HepG2 (cell line): ENCODE results near the gene SUV39H2. TPM values are rescaled to one million over a fixed set of nuclear protein-coding genes. Genes with fewer than 3 reads are reported as not detected.

Experiments
- ATAC-seq: fragments of 200-7000 bp; cut with Tn5 transposase; 3 replicates; pipeline ENCODE4 v1.9.1; 2020; ENCODE audit warnings: mild to moderate bottlenecking, moderate library complexity
- BruUV-seq: library from RNA; stranded (reverse); fragments of 400-500 nt; replicated peaks from 2 replicates; lab custom pipeline; 2021; lab: Mats Ljungman, UMichigan
- CTCF ChIA-PET: fragments of 300-600 bp; formaldehyde crosslinking; extraction: SDS; loops from one replicate; lab custom pipeline; 2021; ENCODE audit warnings: low total read pairs, inconsistent platforms, low intra/inter-chr PET ratio; lab: Yijun Ruan, JAX
- POLR2A ChIA-PET: fragments of 350-600 bp; sonication (Branson Sonifier 250); formaldehyde crosslinking; loops from one replicate; lab custom pipeline; 2020; ENCODE audit warnings: antibody characterized with exemption, inconsistent platforms; lab: Yijun Ruan, JAX
- DNase-seq: peaks from one replicate; pipeline ENCODE4 v3.0.0-alpha.2; 2015; ENCODE audit warnings: low spot score
- FAIRE-seq: peaks from 3 replicates; lab custom pipeline; 2011; peaks lifted over from hg19 to GRCh38; lab: Jason Lieb, UNC
- H2AFZ ChIP-seq: one replicate; pipeline ENCODE4 v1.6.1; 2011; ENCODE audit warnings: low read length, inconsistent platforms
- H3K27ac ChIP-seq: fragments of 300-600 bp; 3 replicates; pipeline ENCODE4 v1.8.0; 2011; ENCODE audit warnings: mixed run types, mild to moderate bottlenecking, mixed read lengths, low read length, inconsistent platforms; ENCODE audit not compliant: insufficient read depth; ENCODE audit errors: extremely low read length
- H3K27me3 ChIP-seq, 2 experiments: fragments of 200-600 bp in 1 of 2; 2 replicates in 1 of 2; 3 replicates in 1 of 2; pipeline versions ENCODE4 v1.6.0 to v1.8.0; 2011; ENCODE audit warnings: low read length in 2 of 2, mild to moderate bottlenecking in 2 of 2, moderate library complexity in 2 of 2, inconsistent platforms in 1 of 2; ENCODE audit not compliant: insufficient read depth in 2 of 2, control insufficient read depth in 1 of 2
- H3K36me3 ChIP-seq, 2 experiments: fragments of 200-600 bp in 1 of 2; replicated peaks in 1 of 2; 2 replicates in 1 of 2; 3 replicates in 1 of 2; pipeline versions ENCODE4 v1.5.1 to v1.8.0; 2011; ENCODE audit warnings: low read length in 2 of 2, inconsistent platforms in 1 of 2; ENCODE audit not compliant: insufficient read depth in 2 of 2, control insufficient read depth in 1 of 2
- H3K4me1 ChIP-seq: 2 replicates; pipeline ENCODE4 v1.5.1; 2012; ENCODE audit warnings: low read length, inconsistent platforms; ENCODE audit not compliant: insufficient read depth
- H3K4me2 ChIP-seq: 2 replicates; pipeline ENCODE4 v1.6.0; 2011; ENCODE audit warnings: low read depth, low read length, inconsistent platforms
- H3K4me3 ChIP-seq, 3 experiments: fragments of 200-600 bp in 1 of 3; sonication (generic), shearing (Covaris generic) in 1 of 3; replicated peaks in 1 of 3; 2 replicates each; pipeline ENCODE4 v1.5.1; 2011 to 2016; ENCODE audit warnings: low read length in 3 of 3, inconsistent platforms in 2 of 3, low read depth in 2 of 3, mild to moderate bottlenecking in 2 of 3, control low read depth in 1 of 3, mixed read lengths in 1 of 3; ENCODE audit not compliant: insufficient read depth in 1 of 3
- H3K79me2 ChIP-seq: one replicate; pipeline ENCODE4 v1.6.1; 2011; ENCODE audit warnings: low read length, inconsistent platforms; ENCODE audit not compliant: insufficient read depth
- H3K9ac ChIP-seq: 2 replicates; pipeline ENCODE4 v1.6.0; 2011; ENCODE audit warnings: mild to moderate bottlenecking, low read depth, low read length, inconsistent platforms; ENCODE audit not compliant: insufficient read depth
- H3K9me3 ChIP-seq: 2 replicates; pipeline ENCODE4 v1.5.1; 2012; ENCODE audit warnings: mild to moderate bottlenecking, low read length
- H4K20me1 ChIP-seq: 2 replicates; pipeline ENCODE4 v1.6.0; 2011; ENCODE audit warnings: inconsistent platforms, mild to moderate bottlenecking, low read length, moderate library complexity; ENCODE audit not compliant: insufficient read depth
- KAT7 ChIP-seq: IDR thresholded peaks from 2 replicates; pipeline ENCODE4 v1.6.1; 2018; ENCODE audit warnings: borderline replicate concordance, missing compliant biosample characterization
- MIER2 ChIP-seq: IDR thresholded peaks from 2 replicates; pipeline ENCODE4 v1.6.1; 2016; ENCODE audit warnings: missing biosample characterization, missing genetic modification reagents
- ONECUT2 ChIP-seq: sonication (generic); formaldehyde crosslinking; IDR thresholded peaks from 2 replicates; pipeline ENCODE4 v1.4.0; 2020; ENCODE audit warnings: missing genetic modification reagents
- SAP130 ChIP-seq: IDR thresholded peaks from 2 replicates; pipeline ENCODE4 v1.6.1; 2016; ENCODE audit warnings: low read depth
- WGBS: methylation state at CpG from one replicate; pipeline ENCODE4 v1.1.6; 2017; ENCODE audit warnings: low lambda C conversion rate; 5-methylcytosine and 5-hydroxymethylcytosine counted together
- in situ Hi-C: cut with HindIII; loops from 2 replicates; pipeline ENCODE4 v1.10.0; 2017; ENCODE audit warnings: low pct_unique_long_range_greater_than_20kb; ENCODE audit not compliant: extremely low pct_ligation_motif_present
- intact Hi-C: fragments of 100-400 bp; cut with micrococcal nuclease; formaldehyde crosslinking; loops from one replicate; pipeline ENCODE4 v1.10.0; 2022; ENCODE audit not compliant: unreplicated experiment
- polyA plus RNA-seq, 8 experiments: library from polyadenylated mRNA; depleted of rRNA in 3 of 8; stranded (reverse) in 7 of 8; unstranded in 1 of 8; fragments of >200 nt; fragmentation: Illumina TruSeq in 4 of 8; extraction: Trizol in 4 of 8; gene quantifications; 2 replicates each; pipeline versions ENCODE4 v1.2.1 to v1.2.3, GENCODE V29; 2011 to 2016; ENCODE audit warnings: low read depth in 4 of 8, missing spikeins in 1 of 8, mixed read lengths in 1 of 8; ENCODE audit not compliant: insufficient read depth in 1 of 8
- total RNA-seq, 5 experiments: library from RNA; depleted of rRNA; stranded (reverse); fragments of >200 nt; fragmentation: Illumina TruSeq; extraction: Trizol; gene quantifications; 2 replicates each; pipeline ENCODE4 v1.2.3, GENCODE V29; 2016; ENCODE audit warnings: low read depth in 1 of 5
- TF ChIP-seq, protein P1 (sequence below): sonication (generic); formaldehyde crosslinking; IDR thresholded peaks from 2 replicates; pipeline ENCODE4 v1.4.0; 2020; ENCODE audit warnings: mild to moderate bottlenecking, low read depth, missing genetic modification reagents
- TF ChIP-seq, protein P2 (sequence below), 2 experiments: IDR thresholded peaks; 2 replicates each; pipeline ENCODE4 v1.6.1; 2011 to 2012; ENCODE audit warnings: low read length in 2 of 2, borderline replicate concordance in 1 of 2, low read depth in 1 of 2, mild to moderate bottlenecking in 1 of 2, moderate library complexity in 1 of 2
- TF ChIP-seq, protein P3 (sequence below): sonication (generic); formaldehyde crosslinking; IDR thresholded peaks from 2 replicates; pipeline ENCODE4 v1.8.1; 2023; ENCODE audit warnings: mild to moderate bottlenecking, inconsistent platforms, moderate library complexity, missing genetic modification reagents, borderline replicate concordance

Gene SUV39H2
- total and polyA plus RNA-seq, 2 of the 13 experiments (the other 11 are each of a cell fraction or from before 2014, with no cell fraction given): 9.0 to 44.3 TPM

DNA sequence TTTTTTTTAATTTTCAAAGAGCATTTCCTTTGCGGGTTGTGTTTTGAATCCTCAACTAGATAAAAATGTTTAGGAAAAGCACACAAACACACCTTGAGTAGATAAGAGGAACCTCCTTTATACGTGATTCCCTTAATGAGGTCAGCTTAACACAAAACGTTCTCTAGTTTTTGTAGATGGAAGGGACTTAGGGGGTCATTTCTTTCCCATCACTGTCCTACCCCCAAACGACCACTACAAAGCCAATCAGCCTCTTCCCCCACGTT lies 1.2 kb downstream of the SUV39H2 start:
- peaks cover 0 to 12% of the 10 kb centered on the region in 2 experiments; a peak in 2 of 5 replicates for H3K36me3 ChIP-seq
- FAIRE-seq (no peak), DNase-seq (no peak), ATAC-seq (no peak)
- BruUV-seq: no TSS peak
- POLR2A ChIA-PET: interaction anchor here (0.7 to 3.0 kb wide), 4 partner anchors 37 to 80 kb away, joined by 3 to 54 read pairs (median 12); partner anchors contain the start of genes CDNF, DCLRE1C, HSPA14 and MEIG1
- H3K27me3 ChIP-seq: no peaks in the 10 kb centered on the region; a peak in 1 of 5 replicates
- 1% methylated on average over 5 of the region's 5 CpGs for WGBS
- H3K79me2 ChIP-seq: peaks cover 71% of the 10 kb centered on the region
- TF ChIP-seq ONECUT2 (CRISPR knock-in tag): no peak
- TF ChIP-seq, protein P1, sequence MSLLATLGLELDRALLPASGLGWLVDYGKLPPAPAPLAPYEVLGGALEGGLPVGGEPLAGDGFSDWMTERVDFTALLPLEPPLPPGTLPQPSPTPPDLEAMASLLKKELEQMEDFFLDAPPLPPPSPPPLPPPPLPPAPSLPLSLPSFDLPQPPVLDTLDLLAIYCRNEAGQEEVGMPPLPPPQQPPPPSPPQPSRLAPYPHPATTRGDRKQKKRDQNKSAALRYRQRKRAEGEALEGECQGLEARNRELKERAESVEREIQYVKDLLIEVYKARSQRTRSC (CRISPR knock-in tag): no peak
- 0 out of 2 replicates have a peak, but pooled peaks have one; percentile 0 for TF ChIP-seq KAT7 (CRISPR knock-in tag)
- H2AFZ ChIP-seq: no peak overlapping the region
- H3K9ac ChIP-seq: peak overlapping the region; percentile 88
- no peaks in the 10 kb centered on the region for H3K9me3 ChIP-seq
- intact Hi-C loops (loop anchor here (2.0 to 10.0 kb wide), 2 partner anchors 25 to 75 kb away; partner anchors contain the start of genes DCLRE1C and MEIG1), in situ Hi-C loops (no loop called here)
- peak overlapping the region; percentile 65 for H3K27ac ChIP-seq
- H4K20me1 ChIP-seq: no peaks in the 10 kb centered on the region
- H3K4me3 ChIP-seq: peak overlapping the region; percentile 76 to 98 (median 91)
- peak overlapping the region; percentile 77 for H3K4me2 ChIP-seq
- H3K4me1 ChIP-seq: peaks cover 38% of the 10 kb centered on the region
- CTCF ChIA-PET: no interaction called here

DNA sequence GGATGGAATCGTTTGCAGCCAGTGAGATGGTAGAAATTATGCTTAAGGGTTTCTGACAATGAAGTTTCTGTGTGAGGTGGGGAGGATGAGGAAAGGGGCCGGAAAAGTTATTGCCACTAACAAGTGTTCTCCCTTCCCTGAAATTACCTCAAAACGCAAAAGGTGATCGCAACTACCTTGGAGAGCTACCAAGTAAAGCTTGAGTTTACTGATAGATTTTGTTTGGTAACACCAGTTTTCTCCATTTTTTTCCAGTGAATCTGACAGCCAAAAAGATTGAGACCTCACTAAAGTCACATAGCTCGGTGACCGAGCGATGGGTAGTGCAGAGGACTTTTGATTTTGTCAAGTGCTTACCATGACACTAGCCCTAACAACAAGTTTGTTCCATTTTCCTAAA lies 1.6 kb downstream of the SUV39H2 start:
- BruUV-seq: no TSS peak
- WGBS: 25% methylated on average over 7 of the region's 7 CpGs
- Histone ChIP-seq H3K4me1 (peaks cover 38% of the 10 kb centered on the region), H3K27ac (peak overlapping the region; percentile 65), H3K36me3 (peaks cover 0 to 16% of the 10 kb centered on the region in 2 experiments; a peak in 2 of 5 replicates), H3K4me3 (peak overlapping the region; percentile 76 to 98 (median 91)), H3K9me3 (no peaks in the 10 kb centered on the region), H3K27me3 (no peaks in the 10 kb centered on the region; a peak in 1 of 5 replicates), H3K4me2 (peak overlapping the region; percentile 77), H3K79me2 (peaks cover 74% of the 10 kb centered on the region), H2AFZ (no peak overlapping the region), H4K20me1 (no peaks in the 10 kb centered on the region), H3K9ac (peak overlapping the region; percentile 88)
- ChIA-PET POLR2A (interaction anchor here (1.5 to 3.0 kb wide), 2 partner anchors 73 to 80 kb away, joined by 4 to 20 read pairs; partner anchors contain the start of genes DCLRE1C and MEIG1), CTCF (no interaction called here)
- in situ Hi-C loops: no loop called here
- peak; percentile 30; the same call in 1 of the 2 replicates for TF ChIP-seq SAP130 (CRISPR knock-in tag)
- TF ChIP-seq, protein P2, sequence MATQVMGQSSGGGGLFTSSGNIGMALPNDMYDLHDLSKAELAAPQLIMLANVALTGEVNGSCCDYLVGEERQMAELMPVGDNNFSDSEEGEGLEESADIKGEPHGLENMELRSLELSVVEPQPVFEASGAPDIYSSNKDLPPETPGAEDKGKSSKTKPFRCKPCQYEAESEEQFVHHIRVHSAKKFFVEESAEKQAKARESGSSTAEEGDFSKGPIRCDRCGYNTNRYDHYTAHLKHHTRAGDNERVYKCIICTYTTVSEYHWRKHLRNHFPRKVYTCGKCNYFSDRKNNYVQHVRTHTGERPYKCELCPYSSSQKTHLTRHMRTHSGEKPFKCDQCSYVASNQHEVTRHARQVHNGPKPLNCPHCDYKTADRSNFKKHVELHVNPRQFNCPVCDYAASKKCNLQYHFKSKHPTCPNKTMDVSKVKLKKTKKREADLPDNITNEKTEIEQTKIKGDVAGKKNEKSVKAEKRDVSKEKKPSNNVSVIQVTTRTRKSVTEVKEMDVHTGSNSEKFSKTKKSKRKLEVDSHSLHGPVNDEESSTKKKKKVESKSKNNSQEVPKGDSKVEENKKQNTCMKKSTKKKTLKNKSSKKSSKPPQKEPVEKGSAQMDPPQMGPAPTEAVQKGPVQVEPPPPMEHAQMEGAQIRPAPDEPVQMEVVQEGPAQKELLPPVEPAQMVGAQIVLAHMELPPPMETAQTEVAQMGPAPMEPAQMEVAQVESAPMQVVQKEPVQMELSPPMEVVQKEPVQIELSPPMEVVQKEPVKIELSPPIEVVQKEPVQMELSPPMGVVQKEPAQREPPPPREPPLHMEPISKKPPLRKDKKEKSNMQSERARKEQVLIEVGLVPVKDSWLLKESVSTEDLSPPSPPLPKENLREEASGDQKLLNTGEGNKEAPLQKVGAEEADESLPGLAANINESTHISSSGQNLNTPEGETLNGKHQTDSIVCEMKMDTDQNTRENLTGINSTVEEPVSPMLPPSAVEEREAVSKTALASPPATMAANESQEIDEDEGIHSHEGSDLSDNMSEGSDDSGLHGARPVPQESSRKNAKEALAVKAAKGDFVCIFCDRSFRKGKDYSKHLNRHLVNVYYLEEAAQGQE (IDR thresholded peaks at IDR 0.05; ENCODE audit: borderline replicate concordance in 1 of 2, low read depth in 1 of 2, low read length in 2 of 2): peak; percentile 3 to 88
- TF ChIP-seq MIER2 (CRISPR knock-in tag): peak; percentile 76
- TF ChIP-seq, protein P3, sequence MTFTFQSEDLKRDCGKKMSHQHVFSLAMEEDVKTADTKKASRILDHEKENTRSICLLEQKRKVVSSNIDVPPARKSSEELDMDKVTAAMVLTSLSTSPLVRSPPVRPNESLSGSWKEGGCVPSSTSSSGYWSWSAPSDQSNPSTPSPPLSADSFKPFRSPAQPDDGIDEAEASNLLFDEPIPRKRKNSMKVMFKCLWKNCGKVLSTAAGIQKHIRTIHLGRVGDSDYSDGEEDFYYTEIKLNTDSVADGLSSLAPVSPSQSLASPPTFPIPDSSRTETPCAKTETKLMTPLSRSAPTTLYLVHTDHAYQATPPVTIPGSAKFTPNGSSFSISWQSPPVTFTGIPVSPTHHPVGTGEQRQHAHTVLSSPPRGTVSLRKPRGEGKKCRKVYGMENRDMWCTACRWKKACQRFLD: no peak
- intact Hi-C loops: no loop called here
- FAIRE-seq: no peak
- no peak for DNase-seq
- ATAC-seq: no peak
